Natural killer cell treated with Interleukin-12 subunit alpha and Interleukin-12 subunit beta and Interleukin-15 and Interleukin-18, amount 100 ng/mL, for 72 hours (primary cell): ENCODE data around the gene SUSD5. TPM values are rescaled to one million over a fixed set of nuclear protein-coding genes. Genes with fewer than 3 reads are reported as not detected.
A peak's percentile ranks its signal among the peaks of the same experiment; 100 is the strongest.

Source experiments
- ATAC-seq, 2 donors: fragments of 150-1000 bp; cut with Tn5 transposase in 1 of 2; sonication (Bioruptor Pico), chemical (Tn5 transposase) in 1 of 2; 2 replicates each; pipeline ENCODE4 v1.10.0; 2021
- DNase-seq: peaks from one replicate; pipeline ENCODE4 v3.0.0; 2022; ENCODE audit warnings: low spot score
- H3K27ac Mint-ChIP-seq, 2 donors: 1 replicate in 1 of 2; 2 replicates in 1 of 2; pipeline ENCODE4 v1.8.0; 2022; ENCODE audit warnings: mixed read lengths in 2 of 2, mild to moderate bottlenecking in 1 of 2, moderate library complexity in 1 of 2
- H3K27me3 Mint-ChIP-seq, 2 donors: 1 replicate in 1 of 2; 2 replicates in 1 of 2; pipeline ENCODE4 v1.8.0; 2022; ENCODE audit warnings: mixed read lengths in 2 of 2
- H3K36me3 Mint-ChIP-seq: one replicate; pipeline ENCODE4 v1.8.0; 2022; ENCODE audit warnings: mixed read lengths
- H3K4me1 Mint-ChIP-seq, 2 donors: 1 replicate in 1 of 2; 2 replicates in 1 of 2; pipeline ENCODE4 v1.8.0; 2022; ENCODE audit warnings: low read depth in 2 of 2, mixed read lengths in 2 of 2, mild to moderate bottlenecking in 1 of 2
- H3K4me3 Mint-ChIP-seq: one replicate; pipeline ENCODE4 v1.8.0; 2022; ENCODE audit warnings: mixed read lengths
- H3K9me3 Mint-ChIP-seq: 2 replicates; pipeline ENCODE4 v1.8.0; 2022; ENCODE audit warnings: mixed read lengths
- total RNA-seq, 2 donors: library from RNA; stranded (reverse); gene quantifications; one replicate each; pipeline ENCODE4 v1.2.3, GENCODE V29; 2022

SUSD5 gene
- total RNA-seq, 2 donors from 2014 or later: not detected

DNA sequence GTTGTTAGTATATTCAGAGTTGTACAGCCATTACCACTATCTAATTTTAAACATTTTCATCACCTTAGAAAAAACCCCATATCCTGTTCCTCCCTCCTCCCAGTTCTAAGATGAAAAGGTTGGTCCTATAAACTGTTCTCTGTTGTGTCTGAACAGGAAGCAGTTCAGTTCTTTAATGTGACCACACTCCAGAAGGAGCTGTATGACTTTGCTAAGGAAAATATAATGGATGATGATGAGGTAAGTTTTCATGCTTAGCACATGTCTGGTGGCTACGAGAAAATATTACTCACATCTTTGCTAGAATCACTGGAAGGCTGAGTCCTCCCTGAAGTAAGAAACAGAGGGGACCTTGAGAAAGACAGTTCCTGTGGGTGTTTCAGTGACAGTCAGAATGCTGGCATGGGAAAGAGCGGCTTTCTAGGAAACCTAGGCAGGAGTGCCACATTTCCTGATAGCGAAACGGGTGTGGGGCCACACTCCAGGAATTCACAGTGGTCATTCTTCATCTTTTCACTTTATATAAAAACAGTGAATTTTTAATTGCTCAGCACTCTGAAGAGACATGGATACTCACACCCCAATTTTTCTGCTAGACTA, 84.5 kb downstream of the SUSD5 start:
- peaks cover 4% of the 10 kb centered on the region for H3K36me3 Mint-ChIP-seq
- no peaks in the 10 kb centered on the region for H3K9me3 Mint-ChIP-seq
- DNase-seq: no peak
- no peak for ATAC-seq
- H3K27me3 Mint-ChIP-seq: no peaks in the 10 kb centered on the region
- peaks cover 0 to 4% of the 10 kb centered on the region in 2 donors for H3K4me1 Mint-ChIP-seq
- H3K27ac Mint-ChIP-seq: no peak overlapping the region
- no peak overlapping the region for H3K4me3 Mint-ChIP-seq

GRCh38 chr3:33132019-33132360, 86.6 kb downstream of the SUSD5 start:
- H3K4me3 Mint-ChIP-seq: no peak overlapping the region
- H3K9me3 Mint-ChIP-seq: no peaks in the 10 kb centered on the region
- no peaks in the 10 kb centered on the region for H3K27me3 Mint-ChIP-seq
- H3K27ac Mint-ChIP-seq: no peak overlapping the region
- H3K36me3 Mint-ChIP-seq: peaks cover 4% of the 10 kb centered on the region
- H3K4me1 Mint-ChIP-seq: peaks cover 0 to 4% of the 10 kb centered on the region in 2 donors
- no peak for DNase-seq
- ATAC-seq: no peak

DNA sequence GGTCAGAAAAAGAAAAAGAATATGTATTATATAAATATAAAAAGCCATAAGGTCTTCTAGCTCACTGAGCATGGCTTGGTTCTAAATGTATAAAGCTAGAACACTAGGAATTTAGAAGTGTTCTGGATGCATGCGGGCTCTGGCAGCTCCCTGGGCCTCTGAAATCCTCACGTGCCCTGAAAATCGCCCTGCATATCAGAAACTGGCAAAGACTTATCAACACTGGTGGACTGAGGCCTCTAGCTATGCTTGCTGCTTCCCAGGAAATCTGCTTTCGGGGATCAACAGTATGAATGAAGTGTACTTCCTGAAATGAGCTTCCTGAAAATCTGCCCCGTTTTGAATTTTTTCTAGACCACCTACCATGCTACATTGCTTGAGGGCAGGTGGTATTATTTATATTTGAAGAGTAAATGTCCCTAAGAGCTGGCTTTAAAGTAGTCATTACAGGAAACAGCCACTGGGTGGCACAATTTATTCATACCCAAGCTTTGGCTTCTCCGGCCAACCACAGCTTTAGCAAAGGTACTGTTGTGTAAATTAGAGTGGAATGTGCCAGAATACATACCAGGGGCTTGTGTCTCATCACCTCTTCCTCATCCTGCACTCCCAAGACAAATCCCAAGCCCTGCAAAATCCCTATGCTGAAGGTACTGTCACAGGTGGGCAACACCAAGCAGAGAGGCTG, 87.1 kb downstream of the SUSD5 start:
- peaks cover 5% of the 10 kb centered on the region for H3K36me3 Mint-ChIP-seq
- ATAC-seq: no peak
- H3K9me3 Mint-ChIP-seq: no peaks in the 10 kb centered on the region

DNA sequence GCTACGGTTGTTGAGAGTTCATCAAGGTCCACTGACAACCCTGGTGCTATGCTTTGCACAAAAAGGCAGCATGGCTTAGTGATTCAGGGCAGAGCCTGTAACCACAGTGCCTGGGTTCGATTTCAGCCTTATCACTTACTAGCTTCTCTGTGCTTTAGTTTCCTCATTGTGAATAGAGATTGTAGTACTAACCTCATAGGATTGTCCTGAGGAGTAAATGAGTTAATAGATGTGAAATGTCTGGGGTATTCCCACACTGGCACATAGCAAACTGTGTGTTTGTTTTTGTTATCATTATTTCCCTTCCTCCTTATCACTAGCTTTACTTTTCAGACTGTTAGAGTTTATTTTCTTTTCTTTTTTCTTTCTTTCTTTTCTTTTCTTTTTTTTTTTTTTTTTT, 88.5 kb downstream of the SUSD5 start:
- no peaks in the 10 kb centered on the region for H3K27me3 Mint-ChIP-seq
- H3K4me1 Mint-ChIP-seq: no peaks in the 10 kb centered on the region
- ATAC-seq: no peak

More for the DNA sequence above, 87.1 kb downstream of the SUSD5 start:
- Mint-ChIP-seq H3K27ac (no peak overlapping the region), H3K27me3 (no peaks in the 10 kb centered on the region), H3K4me3 (no peak overlapping the region), H3K4me1 (peaks cover 0 to 2% of the 10 kb centered on the region in 2 donors)
- DNase-seq: no peak

DNA sequence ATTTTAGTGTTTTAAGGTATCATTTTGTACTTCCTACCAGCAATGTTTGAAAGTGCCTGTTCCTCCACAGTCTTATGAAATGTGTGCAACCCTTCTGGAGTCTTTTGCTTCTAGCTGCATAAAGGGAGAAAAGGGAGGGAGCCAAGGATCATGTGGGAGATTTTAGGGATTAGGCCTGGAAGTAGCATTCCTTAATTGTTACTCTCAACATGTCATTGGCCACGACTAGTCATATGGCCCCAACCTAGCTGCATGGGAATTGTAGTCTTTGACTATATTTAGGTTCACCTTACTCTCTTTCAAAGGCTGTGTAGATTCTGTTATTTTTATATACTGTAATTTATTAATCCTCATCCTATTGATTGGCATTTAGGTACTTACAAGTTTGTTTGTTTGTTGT, 89.9 kb downstream of the SUSD5 start:
- H3K36me3 Mint-ChIP-seq: peaks cover 5% of the 10 kb centered on the region
- H3K9me3 Mint-ChIP-seq: no peaks in the 10 kb centered on the region
- no peak for ATAC-seq

More for the DNA sequence above, 88.5 kb downstream of the SUSD5 start:
- no peaks in the 10 kb centered on the region for H3K9me3 Mint-ChIP-seq
- H3K36me3 Mint-ChIP-seq: peaks cover 5% of the 10 kb centered on the region
- no peak for DNase-seq
- H3K4me3 Mint-ChIP-seq: no peak overlapping the region
- H3K27ac Mint-ChIP-seq: no peak overlapping the region

GRCh38 chr3:33125840-33126239, 92.8 kb downstream of the SUSD5 start:
- DNase-seq (no peak), ATAC-seq (no peak)
- no peaks in the 10 kb centered on the region for H3K4me1 Mint-ChIP-seq
- no peak overlapping the region for H3K4me3 Mint-ChIP-seq
- H3K9me3 Mint-ChIP-seq: no peaks in the 10 kb centered on the region
- H3K36me3 Mint-ChIP-seq: peaks cover 5% of the 10 kb centered on the region
- no peak overlapping the region for H3K27ac Mint-ChIP-seq
- no peaks in the 10 kb centered on the region for H3K27me3 Mint-ChIP-seq

More for the DNA sequence above, 89.9 kb downstream of the SUSD5 start:
- DNase-seq: no peak
- Mint-ChIP-seq H3K27me3 (no peaks in the 10 kb centered on the region), H3K27ac (no peak overlapping the region), H3K4me1 (no peaks in the 10 kb centered on the region), H3K4me3 (no peak overlapping the region)

- Mint-ChIP-seq H3K27ac (no peak overlapping the region), H3K9me3 (no peaks in the 10 kb centered on the region), H3K4me3 (no peak overlapping the region), H3K4me1 (no peaks in the 10 kb centered on the region), H3K27me3 (no peaks in the 10 kb centered on the region), H3K36me3 (peaks cover 5% of the 10 kb centered on the region)
- no peak for DNase-seq
- ATAC-seq: no peak
These were observed 94.0 kb downstream of the SUSD5 start for GRCh38 chr3:33124638-33125037.

DNA sequence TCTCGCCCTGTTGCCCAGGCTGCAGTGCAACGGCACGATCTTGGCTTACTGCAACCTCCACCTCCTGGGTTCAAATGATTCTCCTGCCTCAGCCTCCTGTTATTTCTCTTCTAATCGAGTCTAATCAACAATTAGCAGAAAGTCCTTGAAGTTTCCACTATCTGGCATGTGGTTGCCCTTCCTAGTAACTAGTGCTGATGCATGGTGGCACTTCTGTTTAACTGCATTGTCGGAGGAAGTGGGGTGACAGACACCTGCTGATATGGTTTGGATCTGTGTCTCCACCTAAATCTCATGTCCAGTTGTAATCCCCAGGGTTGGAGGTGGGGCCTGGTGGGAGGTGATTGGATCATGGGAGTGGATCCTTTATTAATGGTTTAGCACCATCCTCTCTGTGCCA, 95.6 kb downstream of the SUSD5 start:
- ATAC-seq (no peak), DNase-seq (no peak)
- no peaks in the 10 kb centered on the region for H3K9me3 Mint-ChIP-seq
- H3K4me3 Mint-ChIP-seq: no peak overlapping the region
- peaks cover 5% of the 10 kb centered on the region for H3K36me3 Mint-ChIP-seq
- no peaks in the 10 kb centered on the region for H3K27me3 Mint-ChIP-seq
- H3K27ac Mint-ChIP-seq: no peak overlapping the region
- H3K4me1 Mint-ChIP-seq: no peaks in the 10 kb centered on the region

- H3K4me1 Mint-ChIP-seq: no peaks in the 10 kb centered on the region
- H3K27ac Mint-ChIP-seq: no peak overlapping the region
- DNase-seq (no peak), ATAC-seq (peak in 1 of 2 donors; percentile 26)
- no peaks in the 10 kb centered on the region for H3K36me3 Mint-ChIP-seq
- H3K4me3 Mint-ChIP-seq: no peak overlapping the region
- no peaks in the 10 kb centered on the region for H3K27me3 Mint-ChIP-seq
- no peaks in the 10 kb centered on the region for H3K9me3 Mint-ChIP-seq
These were observed 98.7 kb downstream of the SUSD5 start for GRCh38 chr3:33119891-33120290.

DNA sequence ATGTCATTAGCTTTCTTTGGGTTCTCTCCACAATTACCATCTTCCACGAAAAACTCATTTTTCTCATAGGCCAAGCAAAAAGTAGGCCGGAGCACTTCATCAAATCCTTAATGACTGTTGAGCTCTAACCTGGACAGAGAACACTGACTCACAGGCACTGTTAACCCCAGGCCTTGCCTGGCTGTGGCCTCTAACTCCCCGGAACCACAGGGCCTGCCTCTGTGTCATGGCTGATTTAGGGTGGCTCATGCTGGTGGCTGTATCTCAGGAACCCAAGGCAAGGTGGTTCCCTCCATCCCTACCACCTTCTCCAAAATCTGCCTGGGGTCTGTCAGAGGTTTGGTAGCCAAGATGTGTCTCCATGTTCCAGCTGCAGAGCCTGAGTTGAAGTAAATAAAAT, 101.1 kb downstream of the SUSD5 start:
- Mint-ChIP-seq H3K27ac (no peak overlapping the region), H3K4me3 (no peak overlapping the region), H3K9me3 (no peaks in the 10 kb centered on the region), H3K4me1 (peaks cover 3 to 4% of the 10 kb centered on the region in 2 donors), H3K27me3 (no peaks in the 10 kb centered on the region), H3K36me3 (no peaks in the 10 kb centered on the region)
- no peak for DNase-seq
- no peak for ATAC-seq

DNA sequence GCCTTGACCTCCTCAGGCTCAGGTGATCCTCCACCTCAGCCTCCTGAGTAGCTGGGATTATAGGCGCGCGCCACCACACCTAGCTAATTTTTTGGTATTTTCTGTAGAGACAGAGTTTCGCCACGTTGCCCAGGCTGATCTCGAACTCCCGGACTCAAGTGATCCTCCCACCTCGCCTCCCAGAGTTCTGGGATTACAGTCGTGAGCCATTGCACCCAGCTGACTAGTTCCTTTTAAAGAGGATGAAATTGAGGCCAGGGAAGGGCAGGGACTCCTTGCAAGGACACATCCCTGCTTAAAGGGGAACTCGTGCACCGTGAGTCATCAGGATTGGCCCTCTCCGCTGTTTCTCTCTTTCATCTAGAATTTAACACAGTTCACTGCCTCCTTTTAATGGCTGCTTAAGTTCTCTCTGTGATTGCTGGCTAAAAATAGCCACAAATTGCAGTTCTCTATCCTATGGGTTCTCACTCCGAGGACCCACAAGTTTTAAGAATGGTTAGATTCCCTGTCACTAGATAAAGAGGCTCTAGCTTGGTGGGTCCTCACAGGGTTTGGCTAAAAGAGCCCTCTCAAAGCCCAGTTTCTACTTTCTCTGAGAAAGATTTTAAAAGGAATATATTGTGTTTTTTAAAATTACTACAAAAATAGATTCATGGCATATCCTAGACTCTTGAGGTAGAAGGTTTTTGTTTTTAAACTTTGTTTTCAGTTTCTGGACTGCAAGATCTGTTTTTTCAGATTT, 103.4 kb downstream of the SUSD5 start:
- Mint-ChIP-seq H3K27me3 (no peaks in the 10 kb centered on the region), H3K36me3 (no peaks in the 10 kb centered on the region), H3K4me3 (peak overlapping the region; percentile 85), H3K9me3 (no peaks in the 10 kb centered on the region), H3K4me1 (peaks cover 7 to 18% of the 10 kb centered on the region in 2 donors), H3K27ac (no peak overlapping the region)
- no peak for DNase-seq
- no peak for ATAC-seq

GRCh38 chr3:33114622-33115023, 104.0 kb downstream of the SUSD5 start:
- ATAC-seq: no peak
- DNase-seq: no peak
- Mint-ChIP-seq H3K9me3 (no peaks in the 10 kb centered on the region), H3K4me3 (peak overlapping the region; percentile 85), H3K27me3 (no peaks in the 10 kb centered on the region), H3K4me1 (peaks cover 7 to 18% of the 10 kb centered on the region in 2 donors), H3K27ac (peak overlapping the region in 1 of 2 donors; percentile 54), H3K36me3 (no peaks in the 10 kb centered on the region)

DNA sequence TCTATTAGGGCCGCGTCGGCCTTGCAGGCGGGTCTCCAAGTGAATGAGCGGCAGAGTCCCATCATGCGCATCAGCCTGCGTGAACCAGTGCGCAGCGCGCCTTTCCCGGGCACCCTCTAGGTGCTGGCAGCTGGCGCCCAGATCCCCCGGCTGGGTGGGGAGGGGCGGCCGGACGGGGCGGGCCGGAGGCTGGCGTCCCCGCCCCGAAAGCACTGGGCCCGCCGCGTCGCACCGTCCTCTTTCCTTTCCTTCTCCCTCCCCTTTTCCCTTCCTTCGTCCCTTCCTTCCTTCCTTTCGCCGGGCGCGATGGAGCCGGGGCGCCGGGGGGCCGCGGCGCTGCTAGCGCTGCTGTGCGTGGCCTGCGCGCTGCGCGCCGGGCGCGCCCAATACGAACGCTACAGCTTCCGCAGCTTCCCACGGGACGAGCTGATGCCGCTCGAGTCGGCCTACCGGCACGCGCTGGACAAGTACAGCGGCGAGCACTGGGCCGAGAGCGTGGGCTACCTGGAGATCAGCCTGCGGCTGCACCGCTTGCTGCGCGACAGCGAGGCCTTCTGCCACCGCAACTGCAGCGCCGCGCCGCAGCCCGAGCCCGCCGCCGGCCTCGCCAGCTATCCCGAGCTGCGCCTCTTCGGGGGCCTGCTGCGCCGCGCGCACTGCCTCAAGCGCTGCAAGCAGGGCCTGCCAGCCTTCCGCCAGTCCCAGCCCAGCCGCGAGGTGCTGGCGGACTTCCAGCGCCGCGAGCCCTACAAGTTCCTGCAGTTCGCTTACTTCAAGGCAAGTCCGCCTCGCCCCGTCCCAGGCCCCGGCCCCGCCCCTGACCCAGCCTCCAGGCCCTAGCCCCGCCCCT, 104.6 kb downstream of the SUSD5 start, which contains the start of gene CRTAP:
TSS of gene CRTAP (plus strand) at position 243 of the 850 bp plus-strand sequence. CDS start at position 307, 64 bp downstream.
- H3K36me3 Mint-ChIP-seq: no peaks in the 10 kb centered on the region
- ATAC-seq: peak; percentile 94 to 95
- H3K9me3 Mint-ChIP-seq: no peaks in the 10 kb centered on the region
- H3K27me3 Mint-ChIP-seq: peaks cover 0 to 2% of the 10 kb centered on the region in 2 donors
- DNase-seq: peak; percentile 88
- peak within 1 kb of the TSS; percentile 64 to 68 for H3K27ac Mint-ChIP-seq
- peak within 1 kb of the TSS; percentile 85 for H3K4me3 Mint-ChIP-seq
- H3K4me1 Mint-ChIP-seq: peaks cover 7 to 18% of the 10 kb centered on the region in 2 donors
